Effector CD4-positive, alpha-beta T cell (primary cell): ENCODE data around the gene CPEB2.

Experiments
- DNase-seq: peaks from one replicate; pipeline ENCODE4 v3.0.0-alpha.2; 2020
- total RNA-seq: gene quantifications from one replicate; lab custom pipeline; 2026; lab: John Stamatoyannopoulos, UW

Gene CPEB2
- total RNA-seq, result 80.5 reads per million, percentile 78 among the genes with 10 or more reads in this experiment

- DNase-seq, result peak; percentile 89
Measured at GRCh38 chr4:15001869-15002658, at the start of gene CPEB2. TSS of gene CPEB2 (plus strand) at chr4:15002481. CDS start at chr4:15002674, 193 bp downstream.

DNA sequence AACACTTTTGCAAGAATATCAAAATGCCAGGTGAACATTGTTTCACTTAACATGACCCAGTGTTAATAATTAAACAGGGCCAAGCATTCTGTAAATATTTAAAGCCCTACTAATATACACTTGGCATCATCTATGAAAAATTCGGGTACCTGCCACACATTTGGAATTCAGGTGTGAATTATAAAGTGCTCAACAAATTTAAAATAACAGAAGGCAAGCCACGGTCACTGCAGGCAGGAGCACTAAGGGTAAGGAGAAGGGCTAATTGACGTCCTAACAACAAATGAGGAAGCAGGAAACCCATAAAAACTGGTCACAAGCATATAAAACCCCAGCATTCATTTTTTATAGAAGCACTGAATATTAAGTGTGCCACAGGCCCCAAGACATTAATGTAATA, 43.8 kb upstream of the CPEB2 start:
- DNase-seq, result no peak

DNA sequence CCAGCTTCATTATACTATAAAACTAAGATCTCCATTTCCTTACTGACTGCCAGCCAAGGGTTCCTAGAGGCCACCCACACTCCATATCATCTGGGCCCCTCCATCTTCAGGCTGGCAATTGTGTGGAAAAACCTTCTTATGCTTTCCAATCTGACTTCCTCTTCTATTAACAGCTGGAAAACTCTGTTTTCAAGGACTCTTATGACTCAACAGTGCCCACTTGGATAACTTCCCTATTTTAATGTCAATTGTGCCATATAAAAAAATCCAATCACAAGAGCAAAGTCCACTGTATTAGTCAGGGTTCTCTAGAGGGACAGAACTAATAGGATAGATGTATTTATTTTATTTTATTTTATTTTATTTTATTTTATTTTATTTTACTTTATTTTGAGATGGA, 41.0 kb upstream of the CPEB2 start:
- no peak for DNase-seq

GRCh38 chr4:14965071-14965470, 37.2 kb upstream of the CPEB2 start:
- no peak for DNase-seq

DNA sequence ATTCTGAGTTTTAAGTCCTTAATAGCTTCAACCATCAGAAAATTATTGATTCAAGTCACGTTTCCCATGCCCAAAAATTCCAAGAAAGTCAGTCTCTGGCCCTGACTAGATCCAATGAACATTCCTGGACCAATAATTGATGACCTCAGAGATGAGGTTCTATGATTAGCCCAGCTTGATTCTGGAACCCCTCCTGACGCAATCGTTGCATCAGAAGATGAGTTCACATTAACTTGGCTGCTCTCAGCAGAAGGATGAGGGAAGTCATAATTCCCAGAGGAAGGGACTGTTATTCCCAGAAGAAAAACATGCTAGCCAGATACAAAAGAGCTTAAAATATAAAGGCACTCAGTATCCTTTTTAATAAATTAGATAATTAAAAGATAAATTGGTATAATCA, 34.3 kb upstream of the CPEB2 start:
- DNase-seq, result no peak

- DNase-seq, result no peak
Measured at GRCh38 chr4:14977830-14978229, 24.5 kb upstream of the CPEB2 start.

- no peak for DNase-seq
Measured at GRCh38 chr4:14984448-14984847, 17.8 kb upstream of the CPEB2 start.

DNA sequence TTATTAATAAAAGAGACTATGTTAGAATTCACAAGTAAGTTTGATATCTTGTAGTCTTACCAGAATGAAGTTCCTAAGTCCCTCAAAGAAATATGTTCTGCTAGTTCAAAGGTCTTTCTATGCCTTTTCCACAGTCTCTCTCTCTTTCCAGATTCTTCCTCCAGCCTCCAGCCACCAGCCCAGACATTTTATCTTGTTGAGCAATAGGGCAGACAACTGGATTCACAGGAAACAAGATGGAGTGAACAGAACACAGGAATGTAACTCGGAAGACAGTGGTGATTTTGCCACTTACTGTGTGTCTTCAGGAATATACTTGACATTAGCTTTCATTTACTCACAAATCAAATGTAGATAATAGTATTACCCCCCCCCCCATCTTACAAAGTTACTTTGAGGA, 17.1 kb upstream of the CPEB2 start:
- DNase-seq, result no peak

DNA sequence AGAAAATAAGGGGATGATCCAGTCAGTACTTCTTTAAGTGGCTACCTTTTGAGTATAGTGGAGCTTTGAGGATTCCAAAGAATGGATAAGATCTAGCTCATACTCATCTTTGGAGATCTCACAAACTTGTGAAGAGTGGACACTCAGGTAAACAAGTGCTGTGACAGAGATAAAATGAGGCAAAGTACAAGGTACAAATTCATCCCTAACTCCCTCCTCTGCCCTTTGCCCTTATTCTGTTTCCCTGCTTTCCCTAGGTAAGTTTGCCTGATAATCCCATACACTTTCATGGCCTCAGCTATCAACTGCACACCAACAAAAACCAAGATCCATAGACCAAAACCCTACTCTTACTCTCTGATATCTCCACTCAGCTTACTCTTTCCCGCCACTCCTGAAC, 16.4 kb upstream of the CPEB2 start:
- DNase-seq, result no peak

DNA sequence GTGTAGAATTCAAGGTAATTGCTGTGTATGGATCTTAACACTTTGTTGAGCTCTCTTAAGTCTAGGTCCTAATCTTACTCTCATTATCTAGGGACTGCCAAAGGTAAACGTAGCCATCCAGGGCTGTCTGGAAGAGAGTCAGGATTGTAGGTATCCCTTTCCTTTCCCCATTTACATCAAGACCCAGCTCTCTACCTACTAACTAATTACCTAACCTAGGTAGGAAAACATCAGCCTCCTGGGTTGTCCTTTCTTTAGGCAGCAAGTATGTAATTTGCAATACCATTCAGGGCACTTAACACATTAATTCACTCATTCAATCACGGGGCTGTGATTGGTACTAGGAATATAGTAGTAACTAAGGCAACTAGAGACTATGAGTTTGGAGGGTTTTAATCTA, 15.2 kb upstream of the CPEB2 start:
- DNase-seq, result no peak

DNA sequence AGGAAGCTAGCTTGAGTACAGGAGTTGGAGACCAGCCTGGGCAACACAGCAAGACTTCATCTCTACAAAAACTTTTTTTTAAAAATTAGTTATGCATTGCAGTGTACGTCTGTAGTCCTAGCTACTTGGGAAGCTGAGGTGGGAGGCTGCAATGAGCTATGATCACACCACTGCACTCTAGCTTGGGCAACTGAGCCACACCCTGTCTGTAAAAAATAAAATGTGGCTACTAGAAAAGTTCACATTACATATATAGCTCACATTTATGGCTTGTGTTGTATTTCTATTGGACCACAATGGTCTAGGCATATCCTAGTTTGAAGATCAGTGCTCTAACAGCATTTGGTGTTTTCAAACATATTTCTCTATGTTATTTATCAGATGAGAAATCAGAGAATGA, 11.8 kb upstream of the CPEB2 start:
- no peak for DNase-seq

- no peak for DNase-seq
Measured at GRCh38 chr4:14994242-14994641, 8.0 kb upstream of the CPEB2 start.

GRCh38 chr4:15001248-15001868, 923 bp upstream of the CPEB2 start:
- DNase-seq, result peak; percentile 28

DNA sequence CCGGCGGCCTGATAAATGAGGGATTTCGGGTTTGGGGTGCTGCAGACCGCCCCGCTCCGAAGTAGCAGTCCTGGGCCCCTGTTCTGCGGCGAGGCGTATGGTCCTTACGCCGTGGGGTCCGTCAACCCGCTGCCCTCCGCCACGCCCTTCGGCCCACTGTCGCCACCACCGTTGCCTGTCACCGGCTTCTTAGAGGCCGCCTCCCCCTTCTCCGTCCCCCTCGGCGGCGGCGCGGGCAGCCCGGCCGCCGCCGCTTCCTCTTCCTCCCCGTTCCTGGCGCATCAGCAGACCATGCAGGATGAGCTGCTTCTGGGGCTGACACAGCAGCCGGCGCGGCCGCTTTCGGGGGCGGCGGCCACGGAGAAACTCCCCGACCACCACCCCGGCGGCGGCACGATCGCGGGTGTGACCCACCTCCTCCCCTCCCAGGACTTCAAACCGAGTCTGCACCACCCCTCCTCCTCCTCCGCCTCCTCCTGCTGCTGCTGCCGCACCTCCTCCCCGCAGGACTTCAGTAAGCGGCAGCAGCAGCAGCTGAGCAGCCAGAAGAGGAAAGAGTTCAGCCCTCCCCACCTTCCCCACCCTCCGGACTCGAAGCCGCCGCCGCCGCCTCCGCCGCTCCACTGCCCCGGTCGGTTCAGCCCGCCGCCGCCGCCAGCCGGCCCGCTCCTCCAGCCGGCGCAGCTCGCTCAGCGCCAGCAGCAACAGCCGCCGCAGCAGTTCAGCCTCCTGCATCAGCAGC, 549 bp downstream of the CPEB2 start:
- peak; percentile 79 for DNase-seq

DNA sequence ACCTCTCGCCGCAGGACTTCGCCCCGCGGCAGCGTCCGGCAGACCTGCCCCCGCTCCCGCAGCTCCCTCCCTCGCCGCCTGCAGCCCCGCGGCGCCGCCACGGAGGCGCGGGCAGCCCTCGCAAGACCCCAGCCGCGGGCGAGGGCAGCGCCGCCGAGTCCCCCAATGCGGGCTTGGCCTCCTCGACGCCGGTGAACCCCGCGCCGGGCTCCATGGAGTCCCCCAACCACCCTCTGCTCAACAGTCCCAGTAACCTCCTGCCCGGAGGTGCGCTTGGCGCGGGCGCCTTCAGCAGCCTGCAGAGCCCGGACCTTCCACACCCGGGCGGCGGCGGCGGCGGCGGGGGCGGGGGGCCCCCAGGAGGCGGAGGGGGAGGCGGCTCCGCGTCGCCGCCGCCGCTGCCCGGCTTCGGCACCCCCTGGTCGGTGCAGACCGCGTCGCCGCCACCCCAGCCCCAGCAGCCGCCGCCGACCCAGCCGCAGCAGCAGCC, 1.2 kb downstream of the CPEB2 start:
- no peak for DNase-seq

DNA sequence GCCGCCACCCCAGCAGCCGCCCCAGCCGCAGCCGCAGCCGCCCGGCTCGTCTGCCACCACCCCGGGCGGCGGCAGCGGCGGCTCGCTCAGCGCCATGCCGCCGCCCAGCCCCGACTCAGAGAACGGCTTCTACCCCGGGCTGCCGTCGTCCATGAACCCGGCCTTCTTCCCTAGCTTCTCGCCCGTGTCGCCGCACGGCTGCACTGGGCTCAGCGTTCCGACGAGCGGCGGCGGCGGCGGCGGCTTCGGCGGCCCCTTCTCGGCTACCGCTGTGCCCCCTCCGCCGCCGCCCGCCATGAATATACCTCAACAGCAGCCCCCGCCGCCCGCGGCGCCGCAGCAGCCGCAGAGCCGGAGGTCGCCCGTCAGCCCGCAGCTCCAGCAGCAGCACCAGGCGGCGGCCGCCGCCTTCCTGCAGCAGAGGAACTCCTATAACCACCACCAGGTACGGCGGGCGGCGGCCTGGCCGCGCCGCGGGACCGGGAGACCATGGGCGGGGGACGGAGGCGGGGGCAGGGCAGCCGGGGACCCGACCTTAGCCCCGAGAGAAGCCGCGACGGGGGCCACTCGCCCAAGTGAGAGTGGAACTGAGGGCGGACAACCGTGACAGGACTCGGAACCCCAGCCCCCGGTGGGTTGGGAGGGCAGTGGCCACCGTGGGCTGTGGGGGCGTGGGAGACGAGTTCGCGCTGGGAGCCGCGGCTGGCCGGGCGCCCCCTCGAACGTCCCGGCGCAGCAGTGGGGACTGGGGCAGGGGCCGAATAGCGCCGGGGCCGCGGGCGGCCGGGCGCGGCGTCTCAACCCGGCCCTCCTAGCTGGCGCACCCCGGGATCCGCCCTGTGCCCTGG, 1.8 kb downstream of the CPEB2 start:
- DNase-seq, result peak; percentile 50

DNA sequence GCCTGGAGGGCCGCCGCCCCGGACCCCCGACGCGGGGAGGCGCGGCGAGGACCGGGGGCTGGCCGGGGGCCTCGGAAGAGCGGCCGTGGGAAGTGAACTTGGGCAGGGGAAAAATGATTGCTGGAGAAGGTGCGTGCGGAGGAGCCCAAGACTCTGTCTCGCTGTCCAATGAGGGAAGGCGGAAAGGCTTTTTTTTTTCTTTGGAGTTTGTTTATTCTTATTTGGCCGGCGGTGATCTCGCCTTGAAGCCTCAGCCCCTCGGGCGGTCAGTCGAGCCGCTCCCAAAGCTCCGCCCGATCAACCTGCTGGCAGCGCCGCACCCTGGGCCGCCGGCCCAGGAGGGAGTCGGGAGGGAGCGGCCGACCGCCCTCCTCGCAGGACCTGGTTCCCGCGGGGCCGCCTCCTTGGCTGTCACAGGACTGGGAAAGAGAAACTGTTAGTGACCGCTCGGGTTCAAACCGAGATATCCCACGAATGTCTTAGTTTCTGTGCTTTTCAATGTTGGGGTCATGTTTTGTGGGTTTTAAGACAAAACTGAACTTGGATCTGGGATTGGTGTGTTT, 2.5 kb downstream of the CPEB2 start:
- DNase-seq, result peak; percentile 19

GRCh38 chr4:15005474-15006115, 3.3 kb downstream of the CPEB2 start:
- DNase-seq, result no peak

- DNase-seq, result no peak
Measured at GRCh38 chr4:15006416-15007024, 4.2 kb downstream of the CPEB2 start.

DNA sequence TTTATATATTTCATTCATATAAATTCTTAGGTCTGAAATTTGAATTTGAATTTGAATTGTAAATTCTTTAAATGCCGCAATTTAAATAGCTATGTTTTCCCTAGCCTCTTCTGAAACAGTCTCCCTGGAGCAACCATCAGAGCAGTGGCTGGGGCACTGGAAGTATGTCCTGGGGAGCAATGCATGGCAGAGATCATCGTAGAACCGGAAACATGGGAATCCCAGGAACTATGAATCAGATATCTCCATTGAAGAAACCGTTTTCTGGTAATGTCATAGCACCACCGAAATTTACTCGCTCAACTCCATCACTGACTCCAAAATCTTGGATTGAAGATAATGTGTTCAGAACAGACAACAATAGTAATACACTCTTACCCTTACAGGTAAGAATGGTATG, 4.9 kb downstream of the CPEB2 start:
- DNase-seq, result no peak

- DNase-seq, result no peak
Measured at GRCh38 chr4:15010038-15010585, 7.8 kb downstream of the CPEB2 start.
